ENCODE results near the gene PAEP.

GRCh38 chr9:135552698-135553171, 8.8 kb upstream of the PAEP start:
- TF ChIP-seq CTCF (IDR thresholded peaks at IDR 0.05) = no peak
- TF ChIP-seq EP300 (IDR thresholded peaks at IDR 0.05) = no peak
